HG03280 (cell line): ENCODE results near the gene SENP6.
A peak's percentile ranks its signal among the peaks of the same experiment; 100 is the strongest.
"Not testable (repeated sequence)": the region's sequence is repeated elsewhere in the genome, so short reads cannot be mapped to it uniquely, and the experiment has no call there.

Experiments used
- ATAC-seq: cut with Tn5 transposase; IDR thresholded peaks from one replicate; pipeline ENCODE4 v1.9.1; 2021; ENCODE audit warnings: mild to moderate bottlenecking, moderate library complexity; ENCODE audit not compliant: unreplicated experiment

The SENP6 gene

DNA sequence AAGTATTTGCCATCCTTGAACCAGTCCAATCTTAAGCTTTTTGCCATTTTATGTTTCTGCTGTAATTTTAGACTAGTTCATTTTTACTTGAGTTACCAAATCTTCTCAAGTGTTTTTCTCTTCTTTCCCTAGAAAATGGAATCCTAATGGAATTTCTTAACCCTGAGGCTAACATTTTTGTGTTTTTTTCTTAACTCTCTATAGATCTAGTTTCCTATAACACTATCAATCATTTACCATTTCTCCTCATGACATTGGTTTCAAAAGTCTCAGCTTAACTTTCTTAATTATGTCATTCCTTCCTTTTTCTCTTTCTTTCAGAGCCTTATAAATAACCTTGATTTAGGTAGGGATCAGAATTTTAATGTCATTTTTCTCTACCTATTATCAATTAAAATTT is 54.8 kb downstream of the SENP6 start:
- ATAC-seq = no peak

DNA sequence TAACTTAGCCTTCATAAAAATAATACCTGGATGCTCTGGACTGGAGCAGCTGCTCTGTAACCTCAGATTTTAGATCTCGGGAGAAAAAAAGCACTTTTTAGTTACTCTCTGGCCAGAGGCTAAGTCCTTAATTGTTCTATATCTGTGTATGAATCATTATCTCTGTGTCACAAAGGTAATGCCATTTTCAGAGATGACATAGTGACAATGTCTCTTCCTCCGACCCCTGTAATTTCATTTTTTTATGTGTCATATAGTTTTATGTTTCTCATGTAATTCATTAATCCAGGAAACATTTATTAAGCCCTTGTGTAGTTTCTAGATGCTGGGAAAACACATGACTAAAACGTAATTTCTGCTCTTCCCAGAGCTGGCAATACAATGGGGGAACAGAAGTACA is 55.6 kb downstream of the SENP6 start:
- ATAC-seq = no peak

GRCh38 chr6:75666592-75666991 is 64.9 kb downstream of the SENP6 start:
- ATAC-seq = no peak

DNA sequence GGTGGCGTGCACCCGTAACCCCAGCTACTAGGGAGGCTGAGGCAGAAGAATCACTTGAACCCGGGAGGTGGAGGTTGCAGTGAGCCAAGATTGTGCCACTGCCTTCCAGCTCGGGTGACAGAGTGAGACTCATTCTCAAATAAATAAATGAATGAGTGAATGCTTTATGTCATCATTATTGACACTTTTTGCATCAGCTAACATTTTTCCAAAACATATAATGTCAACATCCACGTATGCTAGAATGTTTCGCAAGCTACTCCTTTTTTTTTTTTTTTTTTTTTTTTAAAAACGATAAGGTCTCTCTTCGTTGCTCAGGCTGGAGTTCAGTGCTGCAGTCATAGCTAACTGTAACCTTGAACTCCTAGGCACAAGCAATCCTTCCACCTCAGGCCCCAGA is 72.2 kb downstream of the SENP6 start:
- no peak for ATAC-seq

- ATAC-seq = no peak
Measured at GRCh38 chr6:75676377-75676776, 74.7 kb downstream of the SENP6 start.

DNA sequence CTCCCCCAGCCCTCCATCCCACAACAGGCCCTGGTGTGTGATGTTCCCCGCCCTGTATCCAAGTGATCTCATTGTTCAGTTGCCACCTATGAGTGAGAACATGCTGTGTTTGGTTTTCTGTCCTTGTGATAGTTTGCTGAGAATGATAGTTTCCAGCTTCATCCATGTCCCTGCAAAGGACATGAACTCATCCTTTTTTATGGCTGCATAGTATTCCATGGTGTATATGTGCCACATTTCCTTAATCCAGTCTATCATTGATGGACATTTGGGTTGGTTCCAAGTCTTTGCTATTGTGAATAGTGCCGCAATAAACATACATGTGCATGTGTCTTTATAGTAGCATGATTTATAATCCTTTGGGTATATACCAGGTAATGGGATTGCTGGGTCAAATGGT is 80.9 kb downstream of the SENP6 start:
- not testable (repeated sequence) for ATAC-seq

- ATAC-seq = not testable (repeated sequence)
Measured at GRCh38 chr6:75683005-75683404, 81.3 kb downstream of the SENP6 start.

DNA sequence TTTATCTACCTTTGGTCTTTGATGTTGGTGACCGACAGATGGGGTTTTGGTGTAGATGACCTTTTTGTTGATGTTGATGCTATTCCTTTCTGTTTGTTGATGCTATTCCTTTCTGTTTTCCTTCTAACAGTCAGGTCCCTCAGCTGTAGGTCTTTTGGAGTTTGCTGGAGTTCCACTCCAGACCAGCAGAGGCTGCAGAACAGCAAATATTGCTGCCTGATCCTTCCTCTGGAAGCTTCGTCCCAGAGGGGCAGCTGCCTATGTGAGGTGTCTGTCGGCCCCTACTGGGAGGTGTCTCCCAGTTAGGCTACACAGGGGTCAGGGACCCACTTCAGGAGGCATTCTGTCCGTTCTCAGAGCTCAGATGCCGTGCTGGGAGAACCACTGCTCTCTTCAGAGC is 85.9 kb downstream of the SENP6 start:
- ATAC-seq = not testable (repeated sequence)

DNA sequence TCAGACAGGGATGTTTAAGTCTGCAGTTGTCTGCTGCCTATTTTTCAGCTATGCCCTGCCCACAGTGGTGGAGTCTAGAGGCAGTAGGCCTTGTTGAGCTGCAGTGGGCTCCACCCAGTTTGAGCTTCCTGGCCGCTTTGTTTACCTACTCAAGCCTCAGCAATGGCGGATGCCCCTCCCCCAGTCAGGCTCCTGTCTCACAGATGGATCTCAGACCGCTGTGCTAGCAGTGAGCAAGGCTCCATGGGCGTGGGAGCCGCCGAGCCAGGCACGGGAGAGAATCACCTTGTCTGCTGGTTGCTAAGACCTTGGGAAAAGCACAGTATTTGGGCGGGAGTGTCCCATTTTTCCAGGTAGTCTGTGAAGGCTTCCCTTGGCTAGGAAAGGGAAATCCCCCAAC is 86.3 kb downstream of the SENP6 start:
- not testable (repeated sequence) for ATAC-seq

- no peak for ATAC-seq
Measured at GRCh38 chr6:75689576-75689975, 87.9 kb downstream of the SENP6 start.

DNA sequence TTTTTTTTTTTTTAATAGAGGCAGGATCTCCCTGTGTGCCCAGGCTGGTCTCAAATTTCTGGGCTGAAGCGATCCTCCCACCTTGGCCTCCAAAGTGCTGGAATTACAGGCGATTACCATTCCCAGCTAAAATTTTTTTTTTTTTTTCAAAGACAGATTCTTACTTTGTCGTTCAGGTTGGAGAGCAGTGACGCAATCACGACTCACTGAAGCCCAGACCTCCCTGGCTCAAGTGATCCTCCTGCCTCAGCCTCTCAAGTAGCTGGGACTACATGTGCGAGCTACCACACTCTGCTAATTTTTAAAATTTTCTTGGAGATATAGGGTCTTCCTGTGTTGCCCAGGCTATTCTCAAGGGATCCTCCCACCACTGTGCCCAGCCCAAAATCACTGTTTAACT is 89.3 kb downstream of the SENP6 start:
- no peak for ATAC-seq

- ATAC-seq = no peak
Measured at GRCh38 chr6:75693534-75693933, 91.9 kb downstream of the SENP6 start.

- no peak for ATAC-seq
Measured at GRCh38 chr6:75694406-75694805, 92.7 kb downstream of the SENP6 start.

GRCh38 chr6:75708334-75708733 is 106.7 kb downstream of the SENP6 start:
- ATAC-seq = not testable (repeated sequence)

- no peak for ATAC-seq
Measured at GRCh38 chr6:75711173-75711572, 109.5 kb downstream of the SENP6 start.

DNA sequence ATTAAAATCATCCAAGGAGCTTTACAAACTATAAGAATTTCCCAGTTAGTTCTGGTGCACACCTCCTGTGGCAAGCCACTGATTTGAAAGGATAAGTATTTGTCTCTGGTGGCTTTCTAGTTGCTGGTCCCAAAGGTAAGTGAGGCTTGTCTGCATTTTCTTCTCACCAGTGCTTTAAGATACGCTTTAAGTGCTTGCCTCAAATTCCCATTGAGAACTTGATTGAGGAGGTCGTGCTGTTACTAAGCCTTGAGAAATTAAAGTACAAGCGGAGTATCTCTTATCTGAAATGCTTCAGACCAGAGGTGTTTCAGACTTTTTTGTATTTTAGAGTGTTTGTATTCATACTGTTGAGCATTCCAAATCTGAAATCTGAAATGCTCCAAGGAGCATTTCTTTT is 117.5 kb downstream of the SENP6 start:
- no peak for ATAC-seq

- no peak for ATAC-seq
Measured at GRCh38 chr6:75723382-75723781, 121.7 kb downstream of the SENP6 start.

GRCh38 chr6:75727206-75727605 is 125.5 kb downstream of the SENP6 start:
- no peak for ATAC-seq

GRCh38 chr6:75731029-75731428 is 129.3 kb downstream of the SENP6 start:
- ATAC-seq = not testable (repeated sequence)

DNA sequence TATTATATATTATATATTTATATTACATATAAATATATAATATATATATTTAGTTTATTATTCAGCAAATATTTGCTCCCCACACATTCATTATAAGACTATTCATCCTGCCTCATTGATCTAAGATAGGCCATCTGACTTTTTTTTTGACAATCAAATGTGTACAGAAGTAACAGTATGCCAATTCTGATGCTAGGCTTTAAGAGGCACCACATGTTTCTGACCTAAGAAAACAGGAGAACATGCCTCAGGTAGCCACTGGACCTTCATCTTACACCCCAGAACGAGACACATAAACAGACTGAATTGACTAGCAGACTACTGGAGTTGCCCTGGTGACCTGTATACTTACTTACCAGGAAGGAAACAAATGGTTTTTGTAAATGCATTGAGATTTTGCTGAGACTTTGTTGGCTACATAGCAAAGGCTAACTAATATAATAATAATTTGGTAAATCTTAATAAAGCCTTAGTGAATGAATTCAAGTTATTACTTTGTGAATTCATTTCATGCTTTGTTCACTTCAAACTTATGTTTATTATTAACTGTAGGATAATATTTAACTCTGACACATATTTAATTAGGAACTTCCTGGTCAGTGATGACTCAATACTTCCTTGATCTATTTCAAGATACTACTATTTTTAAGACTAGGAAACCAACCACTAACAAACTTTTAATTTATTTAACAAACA is 134.0 kb downstream of the SENP6 start:
- peak; percentile 86 for ATAC-seq

- no peak for ATAC-seq
Measured at GRCh38 chr6:75743971-75744370, 142.3 kb downstream of the SENP6 start.

- no peak for ATAC-seq
Measured at GRCh38 chr6:75745404-75745803, 143.7 kb downstream of the SENP6 start.

- ATAC-seq = no peak
Measured at GRCh38 chr6:75746221-75746620, 144.5 kb downstream of the SENP6 start.
